HG03442 (cell line): Measurements from ENCODE around the gene FXYD6.
"Not testable (repeated sequence)": the region's sequence is repeated elsewhere in the genome, so short reads cannot be mapped to it uniquely, and the experiment has no call there.

Source experiments
- ATAC-seq: cut with Tn5 transposase; IDR thresholded peaks from one replicate; pipeline ENCODE4 v1.9.1; 2021; ENCODE audit warnings: mild to moderate bottlenecking, moderate library complexity; ENCODE audit not compliant: unreplicated experiment

The FXYD6 gene

GRCh38 chr11:117876341-117877119 is at the start of gene FXYD6:
TSS of gene FXYD6 (minus strand) at chr11:117876658. CDS start at chr11:117842776, 33,882 bp downstream.
- ATAC-seq: no peak

- not testable (repeated sequence) for ATAC-seq
Observed at GRCh38 chr11:117926166-117926565, 49.7 kb upstream of the FXYD6 start.

- no peak for ATAC-seq
Observed at GRCh38 chr11:117925198-117925925, 48.9 kb upstream of the FXYD6 start.

- no peak for ATAC-seq
Observed at GRCh38 chr11:117924631-117925170, 48.2 kb upstream of the FXYD6 start.

- no peak for ATAC-seq
Observed at GRCh38 chr11:117923773-117924172, 47.3 kb upstream of the FXYD6 start.

- no peak for ATAC-seq
Observed at GRCh38 chr11:117923275-117923674, 46.8 kb upstream of the FXYD6 start.

- no peak for ATAC-seq
Observed at GRCh38 chr11:117921893-117922292, 45.4 kb upstream of the FXYD6 start.

- ATAC-seq: no peak
Observed at GRCh38 chr11:117921456-117921855, 45.0 kb upstream of the FXYD6 start.

GRCh38 chr11:117919781-117920221 is 43.3 kb upstream of the FXYD6 start:
- no peak for ATAC-seq

GRCh38 chr11:117919341-117919740 is 42.9 kb upstream of the FXYD6 start:
- no peak for ATAC-seq

- no peak for ATAC-seq
Observed at GRCh38 chr11:117918366-117919255, 42.2 kb upstream of the FXYD6 start.

GRCh38 chr11:117917591-117918151 is 41.2 kb upstream of the FXYD6 start:
- no peak for ATAC-seq

GRCh38 chr11:117916956-117917355 is 40.5 kb upstream of the FXYD6 start:
- no peak for ATAC-seq

- no peak for ATAC-seq
Observed at GRCh38 chr11:117915672-117916235, 39.3 kb upstream of the FXYD6 start.

GRCh38 chr11:117914991-117915618 is 38.6 kb upstream of the FXYD6 start:
- no peak for ATAC-seq

- ATAC-seq: no peak
Observed at GRCh38 chr11:117914398-117914761, 37.9 kb upstream of the FXYD6 start.

GRCh38 chr11:117913736-117914397 is 37.4 kb upstream of the FXYD6 start:
- ATAC-seq: no peak

- ATAC-seq: no peak
Observed at GRCh38 chr11:117912497-117912896, 36.0 kb upstream of the FXYD6 start.

- no peak for ATAC-seq
Observed at GRCh38 chr11:117911694-117912093, 35.2 kb upstream of the FXYD6 start.
